Stimulated activated naive CD4-positive, alpha-beta T cell treated with Interleukin-2 at 50 U/mL for 16 hours (primary cell): Measurements from ENCODE around the gene MTCL1.

Source experiments
- DNase-seq: peaks from one replicate; lab custom pipeline; 2025; lab: John Stamatoyannopoulos, UW

Gene MTCL1

DNA sequence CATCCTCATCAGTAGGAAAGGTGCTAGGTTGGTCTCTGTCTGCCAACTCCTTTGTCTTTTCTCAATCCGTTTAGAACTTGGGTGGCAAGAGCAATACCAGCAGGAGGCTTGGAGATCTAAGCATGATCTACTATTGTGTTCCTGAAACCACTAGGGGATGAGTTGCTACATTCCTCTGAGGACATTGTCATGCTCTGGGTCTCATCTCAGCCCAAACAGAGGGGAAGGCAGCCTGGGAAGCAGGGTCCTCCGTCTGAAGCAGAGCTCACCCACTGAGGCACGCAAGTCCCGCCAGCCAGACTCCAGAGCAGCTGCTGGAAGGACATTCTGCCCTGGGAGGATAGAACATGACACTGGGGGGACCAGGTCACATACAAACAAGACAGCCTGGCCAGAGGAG is 162.9 kb downstream of the MTCL1 start:
- DNase-seq = no peak

DNA sequence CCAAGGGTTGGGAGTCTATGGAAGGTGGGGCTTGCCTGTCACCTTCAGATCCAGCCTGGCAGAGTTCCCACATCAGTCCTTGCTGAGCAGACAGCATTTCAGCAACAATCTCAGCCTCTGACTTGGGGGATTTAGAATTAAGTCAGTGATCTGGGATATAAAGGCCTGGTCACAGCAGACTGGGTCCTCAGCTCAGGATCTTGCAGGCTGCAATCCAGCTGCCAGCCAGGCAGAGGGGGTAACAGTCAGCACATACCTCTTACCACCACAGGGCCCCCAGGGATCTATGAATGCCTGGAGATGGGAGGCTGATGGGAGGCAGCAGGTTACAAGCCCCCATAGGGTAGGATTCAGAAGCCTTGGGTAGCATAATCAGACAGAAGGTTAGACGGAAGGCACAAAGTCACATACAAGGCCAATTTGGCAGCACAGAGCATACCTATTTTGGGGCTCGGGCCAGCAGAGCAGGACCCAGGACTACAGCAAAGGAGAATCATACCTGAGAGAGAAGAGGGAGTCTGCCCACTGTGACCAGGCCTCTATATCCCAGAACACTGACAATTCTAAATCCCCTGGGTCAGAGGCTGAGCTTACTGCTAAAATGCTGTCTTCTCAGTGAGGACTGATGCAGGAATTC is 163.5 kb downstream of the MTCL1 start:
- no peak for DNase-seq

DNA sequence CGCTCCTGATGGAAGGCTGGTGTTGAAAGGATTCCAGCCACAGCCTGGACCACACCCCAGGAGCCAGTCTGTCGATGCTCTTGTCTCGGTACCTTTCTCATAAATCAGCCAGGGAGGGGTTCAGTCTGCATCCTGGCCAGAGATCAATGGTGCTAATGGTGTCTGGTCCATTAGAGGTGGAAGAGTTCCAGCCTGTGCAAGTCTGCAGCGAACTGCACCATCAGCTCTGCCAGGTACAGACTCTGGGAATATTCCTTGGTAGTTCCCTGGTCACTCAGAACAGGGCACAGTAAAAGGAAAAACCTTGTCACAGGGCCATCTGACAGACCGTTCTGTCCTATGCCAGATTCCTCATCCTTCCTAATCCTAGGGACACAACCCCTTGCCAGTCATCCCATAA is 164.3 kb downstream of the MTCL1 start:
- DNase-seq = no peak

DNA sequence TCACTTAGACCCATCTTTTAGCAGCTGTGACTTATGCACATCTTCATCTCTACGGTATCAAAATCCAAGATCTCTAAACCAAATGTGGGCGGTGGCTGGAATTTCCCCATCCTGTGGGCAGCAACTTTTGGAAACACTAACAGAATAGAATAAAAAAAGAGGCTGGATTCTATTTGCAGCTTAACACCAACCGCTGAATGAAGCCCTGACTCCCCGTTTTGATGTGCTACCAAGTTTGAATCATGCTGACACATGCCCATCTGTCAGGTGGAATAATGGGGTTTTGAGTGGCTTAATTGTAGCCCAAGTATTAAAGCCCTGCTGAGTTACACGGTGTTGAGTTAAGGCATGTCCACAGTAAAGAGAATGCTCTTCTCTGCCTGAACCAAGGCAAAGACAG is 165.2 kb downstream of the MTCL1 start:
- DNase-seq = no peak

DNA sequence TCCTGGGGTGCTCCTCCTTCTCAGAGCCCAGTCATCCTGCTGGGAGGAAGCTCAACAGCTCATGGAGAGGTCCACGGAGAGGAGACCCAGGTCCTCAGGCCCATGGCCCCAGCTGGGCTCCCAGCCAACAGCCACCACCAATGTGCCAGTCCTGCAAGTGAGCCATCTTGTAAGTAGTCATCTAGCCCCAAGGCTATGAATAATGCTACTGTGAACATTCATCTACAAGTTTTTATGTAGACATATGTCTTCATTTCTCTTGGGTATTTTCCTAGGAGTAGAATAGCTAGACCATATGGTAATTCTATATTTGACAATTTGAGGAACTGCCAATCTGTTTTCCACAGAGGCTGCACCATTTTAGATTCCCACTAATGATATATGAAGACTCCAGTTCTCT is 166.1 kb downstream of the MTCL1 start:
- no peak for DNase-seq

GRCh38 chr18:8874872-8875271 is 169.5 kb downstream of the MTCL1 start:
- DNase-seq = no peak

DNA sequence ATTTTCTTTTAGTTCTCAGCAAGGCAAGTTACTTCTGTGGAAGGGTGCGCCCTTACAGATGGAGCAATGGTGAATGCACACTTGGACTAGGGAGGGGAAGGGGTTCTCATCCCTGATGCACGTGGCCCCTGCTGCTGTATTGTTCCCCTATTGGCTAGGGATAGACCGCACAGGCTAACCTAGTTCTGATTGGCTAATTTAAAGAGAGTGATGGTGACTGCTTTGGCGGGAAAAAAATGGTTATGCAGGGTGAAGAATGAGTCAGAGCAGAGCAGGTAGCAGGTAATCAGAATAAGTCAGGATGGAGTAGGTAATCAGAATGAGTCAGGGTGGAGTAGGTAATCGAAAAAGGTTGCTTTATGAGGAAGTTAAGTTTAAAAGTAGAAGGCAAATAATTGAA is 171.5 kb downstream of the MTCL1 start:
- no peak for DNase-seq

GRCh38 chr18:8881103-8881502 is 175.7 kb downstream of the MTCL1 start:
- no peak for DNase-seq
